Measurements from ENCODE around the gene TENM4.

- TF ChIP-seq RAD21 (IDR thresholded peaks at IDR 0.05; ENCODE audit: low read length) (no peak), TCF12 (IDR thresholded peaks at IDR 0.05) (no peak), EP300 (IDR thresholded peaks at IDR 0.05; ENCODE audit: borderline replicate concordance in 1 of 2, low read depth in 1 of 2, low read length in 1 of 2) (no peak), YY1 (IDR thresholded peaks at IDR 0.05; ENCODE audit: low read depth) (no peak), JUND (IDR thresholded peaks at IDR 0.05) (no peak), FOXJ3 (CRISPR knock-in tag; IDR thresholded peaks at IDR 0.05) (no peak), POLR2AphosphoS5 (IDR thresholded peaks at IDR 0.05; ENCODE audit: low read depth, low read length) (no peak), TAF1 (IDR thresholded peaks at IDR 0.05; ENCODE audit: borderline replicate concordance, low read depth, low read length) (no peak), CHD2 (IDR thresholded peaks at IDR 0.05; ENCODE audit: low read length, partially characterized antibody) (no peak), EZH2phosphoT487 (IDR thresholded peaks at IDR 0.05; ENCODE audit: borderline replicate concordance, low read depth) (no peak)
- TF ChIP-seq, protein P1, sequence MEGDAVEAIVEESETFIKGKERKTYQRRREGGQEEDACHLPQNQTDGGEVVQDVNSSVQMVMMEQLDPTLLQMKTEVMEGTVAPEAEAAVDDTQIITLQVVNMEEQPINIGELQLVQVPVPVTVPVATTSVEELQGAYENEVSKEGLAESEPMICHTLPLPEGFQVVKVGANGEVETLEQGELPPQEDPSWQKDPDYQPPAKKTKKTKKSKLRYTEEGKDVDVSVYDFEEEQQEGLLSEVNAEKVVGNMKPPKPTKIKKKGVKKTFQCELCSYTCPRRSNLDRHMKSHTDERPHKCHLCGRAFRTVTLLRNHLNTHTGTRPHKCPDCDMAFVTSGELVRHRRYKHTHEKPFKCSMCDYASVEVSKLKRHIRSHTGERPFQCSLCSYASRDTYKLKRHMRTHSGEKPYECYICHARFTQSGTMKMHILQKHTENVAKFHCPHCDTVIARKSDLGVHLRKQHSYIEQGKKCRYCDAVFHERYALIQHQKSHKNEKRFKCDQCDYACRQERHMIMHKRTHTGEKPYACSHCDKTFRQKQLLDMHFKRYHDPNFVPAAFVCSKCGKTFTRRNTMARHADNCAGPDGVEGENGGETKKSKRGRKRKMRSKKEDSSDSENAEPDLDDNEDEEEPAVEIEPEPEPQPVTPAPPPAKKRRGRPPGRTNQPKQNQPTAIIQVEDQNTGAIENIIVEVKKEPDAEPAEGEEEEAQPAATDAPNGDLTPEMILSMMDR (IDR thresholded peaks at IDR 0.05) = no peak
- TF ChIP-seq, protein P2, sequence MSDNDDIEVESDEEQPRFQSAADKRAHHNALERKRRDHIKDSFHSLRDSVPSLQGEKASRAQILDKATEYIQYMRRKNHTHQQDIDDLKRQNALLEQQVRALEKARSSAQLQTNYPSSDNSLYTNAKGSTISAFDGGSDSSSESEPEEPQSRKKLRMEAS (IDR thresholded peaks at IDR 0.05; ENCODE audit: low read depth) = no peak
Observed at GRCh38 chr11:79042824-79043223, 398.0 kb downstream of the TENM4 start.

All from SK-N-SH (cell line).